ENCODE data around the gene RPLP2.

RPLP2 gene

DNA sequence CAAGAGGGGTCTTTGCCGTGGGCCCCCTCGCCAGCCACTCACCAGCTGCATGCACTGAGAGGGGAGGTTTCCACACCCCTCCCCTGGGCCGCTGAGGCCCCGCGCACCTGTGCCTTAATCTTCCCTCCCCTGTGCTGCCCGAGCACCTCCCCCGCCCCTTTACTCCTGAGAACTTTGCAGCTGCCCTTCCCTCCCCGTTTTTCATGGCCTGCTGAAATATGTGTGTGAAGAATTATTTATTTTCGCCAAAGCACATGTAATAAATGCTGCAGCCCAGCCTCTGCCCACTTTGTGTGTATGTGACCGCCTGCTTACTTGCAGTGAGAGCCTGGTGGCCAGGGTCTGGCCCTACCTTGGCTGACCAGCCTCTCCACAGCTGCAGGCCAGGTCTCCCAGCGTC is 15.2 kb downstream of the RPLP2 start:
- H3K4me3 ChIP-seq (ENCODE audit: low read depth, low read length), result no peak overlapping the region
- no peak for DNase-seq (ENCODE audit: low read depth)
- TF ChIP-seq, protein P1, sequence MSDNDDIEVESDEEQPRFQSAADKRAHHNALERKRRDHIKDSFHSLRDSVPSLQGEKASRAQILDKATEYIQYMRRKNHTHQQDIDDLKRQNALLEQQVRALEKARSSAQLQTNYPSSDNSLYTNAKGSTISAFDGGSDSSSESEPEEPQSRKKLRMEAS (IDR thresholded peaks at IDR 0.05; ENCODE audit: low read depth, low read length), result no peak

DNA sequence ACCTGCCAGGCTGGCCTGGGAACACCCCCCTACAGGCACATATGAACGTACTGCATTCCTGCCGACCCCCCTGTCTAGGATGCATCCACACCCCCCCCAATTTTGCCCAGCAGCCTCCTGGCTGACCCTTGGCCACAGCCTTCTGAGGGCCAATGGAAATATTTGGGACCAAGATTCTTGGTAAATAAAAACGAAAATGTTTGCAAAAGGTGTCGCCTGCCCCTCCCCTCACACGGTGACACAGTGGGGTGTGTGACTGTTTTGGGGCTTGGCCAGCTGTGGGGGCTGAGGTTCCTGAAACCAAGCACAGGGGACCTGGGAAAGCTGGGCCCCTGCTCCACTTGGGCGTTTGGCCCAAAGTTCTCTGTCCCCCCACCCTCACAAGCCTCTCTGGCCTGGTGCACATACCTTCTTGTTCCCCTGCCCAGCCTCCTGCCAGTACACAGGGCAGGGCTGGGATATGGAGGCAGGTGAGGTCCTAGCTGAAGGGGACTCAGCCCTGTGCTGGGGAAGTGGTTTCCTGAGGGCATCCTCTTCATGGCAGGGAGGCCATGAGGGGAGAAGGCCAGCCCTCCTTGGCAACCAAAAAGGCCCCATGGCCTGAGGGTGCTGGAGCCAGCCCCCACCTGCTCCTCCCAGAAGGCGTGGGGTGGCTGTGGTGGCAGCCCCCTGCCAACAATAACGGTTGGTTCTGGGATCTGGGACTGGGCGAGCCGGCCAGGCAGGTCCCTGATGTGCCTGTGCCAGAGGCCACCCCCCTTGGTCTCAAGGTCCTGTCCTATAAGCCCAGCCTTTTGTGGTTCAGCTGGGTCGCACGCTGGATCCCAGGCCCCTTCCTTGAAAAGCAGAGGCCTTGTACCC is 15.8 kb downstream of the RPLP2 start:
- no peak overlapping the region for H3K4me3 ChIP-seq (ENCODE audit: low read depth, low read length)
- TF ChIP-seq, protein P2, sequence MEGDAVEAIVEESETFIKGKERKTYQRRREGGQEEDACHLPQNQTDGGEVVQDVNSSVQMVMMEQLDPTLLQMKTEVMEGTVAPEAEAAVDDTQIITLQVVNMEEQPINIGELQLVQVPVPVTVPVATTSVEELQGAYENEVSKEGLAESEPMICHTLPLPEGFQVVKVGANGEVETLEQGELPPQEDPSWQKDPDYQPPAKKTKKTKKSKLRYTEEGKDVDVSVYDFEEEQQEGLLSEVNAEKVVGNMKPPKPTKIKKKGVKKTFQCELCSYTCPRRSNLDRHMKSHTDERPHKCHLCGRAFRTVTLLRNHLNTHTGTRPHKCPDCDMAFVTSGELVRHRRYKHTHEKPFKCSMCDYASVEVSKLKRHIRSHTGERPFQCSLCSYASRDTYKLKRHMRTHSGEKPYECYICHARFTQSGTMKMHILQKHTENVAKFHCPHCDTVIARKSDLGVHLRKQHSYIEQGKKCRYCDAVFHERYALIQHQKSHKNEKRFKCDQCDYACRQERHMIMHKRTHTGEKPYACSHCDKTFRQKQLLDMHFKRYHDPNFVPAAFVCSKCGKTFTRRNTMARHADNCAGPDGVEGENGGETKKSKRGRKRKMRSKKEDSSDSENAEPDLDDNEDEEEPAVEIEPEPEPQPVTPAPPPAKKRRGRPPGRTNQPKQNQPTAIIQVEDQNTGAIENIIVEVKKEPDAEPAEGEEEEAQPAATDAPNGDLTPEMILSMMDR (IDR thresholded peaks at IDR 0.05; ENCODE audit: low read depth, low read length), result no peak
- peak; percentile 15 for TF ChIP-seq POLR2A (IDR thresholded peaks at IDR 0.05; ENCODE audit: extremely low read depth, insufficient read length)
- no peak for DNase-seq (ENCODE audit: low read depth)

DNA sequence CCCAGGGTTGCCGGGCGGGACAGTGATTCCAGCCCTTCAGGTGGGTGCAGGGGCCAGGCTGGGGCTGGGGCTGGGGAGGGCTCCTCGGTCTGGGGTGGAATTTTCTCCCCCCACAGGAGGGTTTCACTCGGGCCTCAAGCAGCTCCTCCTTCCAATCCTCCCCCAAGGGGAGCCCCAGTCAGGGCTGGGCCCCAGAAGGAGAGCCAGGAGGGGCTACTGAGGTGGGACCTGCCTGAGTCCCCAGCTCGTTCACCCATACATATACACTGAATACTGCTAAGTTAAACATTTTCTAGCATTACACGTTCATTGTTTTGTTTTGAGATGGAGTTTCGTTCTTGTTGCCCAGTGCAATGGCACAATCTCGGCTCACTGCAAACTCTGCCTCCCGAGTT is 16.5 kb downstream of the RPLP2 start:
- DNase-seq (ENCODE audit: low read depth), result no peak
- TF ChIP-seq, protein P1 (IDR thresholded peaks at IDR 0.05; ENCODE audit: low read depth, low read length), result no peak
- TF ChIP-seq, protein P2 (IDR thresholded peaks at IDR 0.05; ENCODE audit: low read depth, low read length), result no peak
- TF ChIP-seq MYC (IDR thresholded peaks at IDR 0.05; ENCODE audit: low read depth, low read length) (no peak), POLR2A (IDR thresholded peaks at IDR 0.05; ENCODE audit: extremely low read depth, insufficient read length) (no peak)
- H3K4me3 ChIP-seq (ENCODE audit: low read depth, low read length), result no peak overlapping the region

DNA sequence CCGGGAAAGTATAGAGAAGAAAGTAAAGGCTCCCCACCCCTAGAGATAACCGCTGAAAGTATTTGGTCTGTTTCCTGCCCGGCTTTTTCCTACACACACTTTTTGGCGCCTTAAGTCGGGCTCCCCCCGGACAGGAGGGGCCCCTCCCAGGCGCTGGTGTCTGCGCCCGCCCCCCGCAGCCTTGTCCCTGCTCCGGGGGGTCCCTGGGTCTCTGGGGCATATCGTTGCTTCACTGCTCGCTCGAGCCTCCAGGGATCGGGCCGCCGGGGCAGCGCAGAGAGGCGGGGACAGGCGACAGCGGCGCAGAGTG is 17.0 kb downstream of the RPLP2 start:
- DNase-seq (ENCODE audit: low read depth), result peak; percentile 81
- H3K4me3 ChIP-seq (ENCODE audit: low read depth, low read length), result peak overlapping the region; percentile 44

DNA sequence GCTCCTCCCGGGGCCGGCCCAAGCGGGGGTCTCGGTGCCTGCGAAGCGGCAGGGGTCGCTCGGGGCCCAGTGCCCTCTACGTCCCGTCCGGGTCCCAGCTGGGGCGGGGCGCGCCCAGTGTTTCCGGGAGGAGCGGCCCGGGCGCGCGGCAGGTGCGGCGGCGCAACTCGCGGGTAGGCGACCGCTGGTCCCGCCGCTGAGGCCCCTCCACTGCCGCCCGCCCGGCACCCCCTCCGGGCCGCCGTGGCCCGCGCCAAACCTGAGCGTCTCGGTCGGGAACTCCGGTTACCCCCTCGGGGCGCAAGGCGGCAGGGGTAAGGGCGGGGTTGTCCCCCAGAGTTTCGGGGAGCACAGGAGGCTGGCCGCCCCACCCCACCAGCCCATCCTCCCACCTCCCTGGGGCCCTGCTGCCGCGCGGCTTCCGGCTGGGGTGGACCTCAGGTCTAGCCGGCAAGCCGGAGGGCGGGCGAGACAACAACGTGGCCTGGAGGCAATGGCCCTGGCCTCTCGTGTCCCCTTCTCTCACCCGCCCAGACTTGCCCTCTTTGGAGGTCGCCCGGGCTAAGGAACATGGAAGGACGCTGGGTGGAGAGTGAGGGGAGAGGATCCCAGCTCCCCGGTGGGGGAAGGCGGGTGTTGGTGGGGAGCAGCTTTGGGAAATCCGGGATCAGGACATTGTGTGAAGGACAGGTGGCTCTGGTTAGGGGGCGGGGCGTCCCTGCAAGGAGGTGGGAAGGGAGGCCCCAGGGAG is 17.6 kb downstream of the RPLP2 start:
- H3K4me3 ChIP-seq (ENCODE audit: low read depth, low read length), result peak overlapping the region; percentile 63
- TF ChIP-seq, protein P2 (IDR thresholded peaks at IDR 0.05; ENCODE audit: low read depth, low read length), result no peak
- peak; percentile 79 for TF ChIP-seq MYC (IDR thresholded peaks at IDR 0.05; ENCODE audit: low read depth, low read length)
- peak; percentile 30 for TF ChIP-seq POLR2A (IDR thresholded peaks at IDR 0.05; ENCODE audit: extremely low read depth, insufficient read length)
- TF ChIP-seq, protein P1 (IDR thresholded peaks at IDR 0.05; ENCODE audit: low read depth, low read length), result peak; percentile 73
- peak; percentile 85 for DNase-seq (ENCODE audit: low read depth)

More for the DNA sequence above, 17.0 kb downstream of the RPLP2 start:
- TF ChIP-seq, protein P1 (IDR thresholded peaks at IDR 0.05; ENCODE audit: low read depth, low read length), result no peak
- TF ChIP-seq, protein P2 (IDR thresholded peaks at IDR 0.05; ENCODE audit: low read depth, low read length), result no peak
- no peak for TF ChIP-seq MYC (IDR thresholded peaks at IDR 0.05; ENCODE audit: low read depth, low read length)
- TF ChIP-seq POLR2A (IDR thresholded peaks at IDR 0.05; ENCODE audit: extremely low read depth, insufficient read length), result no peak

DNA sequence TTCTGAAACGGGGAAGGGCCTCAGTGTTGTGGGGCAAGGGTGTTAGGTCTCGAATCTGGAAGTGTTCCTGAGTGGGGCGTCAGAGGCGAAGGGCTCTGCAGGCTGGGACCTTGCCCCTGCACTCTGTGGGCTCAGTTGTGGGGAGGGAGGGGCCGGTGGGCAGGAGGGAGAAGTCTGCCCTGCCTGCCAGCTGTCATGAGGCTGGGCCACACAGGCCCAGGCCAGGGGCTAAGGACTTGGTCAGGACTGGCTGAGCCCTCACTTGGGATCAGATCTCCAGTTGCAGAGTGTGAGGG is 18.1 kb downstream of the RPLP2 start, which contains the start of gene CRACR2B:
CRACR2B (plus strand) TSS at position 23 of the 296 bp plus-strand sequence. CDS start 689 bp downstream, outside the sequence.
- H3K4me3 ChIP-seq (ENCODE audit: low read depth, low read length), result peak within 1 kb of the TSS; percentile 63
- TF ChIP-seq, protein P2 (IDR thresholded peaks at IDR 0.05; ENCODE audit: low read depth, low read length), result no peak
- TF ChIP-seq, protein P1 (IDR thresholded peaks at IDR 0.05; ENCODE audit: low read depth, low read length), result no peak
- TF ChIP-seq MYC (IDR thresholded peaks at IDR 0.05; ENCODE audit: low read depth, low read length), result no peak
- TF ChIP-seq POLR2A (IDR thresholded peaks at IDR 0.05; ENCODE audit: extremely low read depth, insufficient read length), result no peak
- DNase-seq (ENCODE audit: low read depth), result peak; percentile 79

Data from NB4 (cell line).